K562 (cell line): Measurements from ENCODE around the gene UBE2D3. TPM values are rescaled to one million over a fixed set of nuclear protein-coding genes. Genes with fewer than 3 reads are reported as not detected.

Experiments used
- ASH1L ChIP-seq: fragments of 450-650 bp; IDR thresholded peaks from 2 replicates; pipeline ENCODE4 v1.6.1; 2018; ENCODE audit warnings: borderline replicate concordance, mild to moderate bottlenecking, low read depth; ENCODE audit not compliant: partially characterized antibody
- DLX4 ChIP-seq: fragments of 250-450 bp; sonication (Bioruptor Pico); IDR thresholded peaks from 2 replicates; pipeline ENCODE4 v1.6.1; 2021; ENCODE audit warnings: mild to moderate bottlenecking
- FOXP1 ChIP-seq: sonication (generic); formaldehyde crosslinking; IDR thresholded peaks from 2 replicates; pipeline ENCODE4 v1.8.0; 2022; ENCODE audit warnings: mild to moderate bottlenecking, missing genetic modification reagents
- HOXB6 ChIP-seq: fragments of 250-450 bp; sonication (Bioruptor Pico); IDR thresholded peaks from 2 replicates; pipeline ENCODE4 v1.5.1; 2022; ENCODE audit warnings: mild to moderate bottlenecking, borderline replicate concordance
- LEF1 ChIP-seq: fragments of 450-650 bp; IDR thresholded peaks from 2 replicates; pipeline ENCODE4 v1.6.1; 2016; ENCODE audit warnings: mild to moderate bottlenecking
- MGA ChIP-seq: fragments of 450-650 bp; IDR thresholded peaks from 2 replicates; pipeline ENCODE4 v1.6.1; 2016; ENCODE audit warnings: mild to moderate bottlenecking, moderate library complexity
- MIER1 ChIP-seq: fragments of 450-650 bp; IDR thresholded peaks from 2 replicates; pipeline ENCODE4 v1.6.1; 2016; ENCODE audit warnings: antibody characterized with exemption, mild to moderate bottlenecking, low read depth
- MTA3 ChIP-seq: fragments of 450-650 bp; formaldehyde crosslinking; IDR thresholded peaks from 2 replicates; pipeline ENCODE4 v1.6.1; 2017; ENCODE audit warnings: mild to moderate bottlenecking, borderline replicate concordance
- RBM15 ChIP-seq: fragments of 200-400 bp; formaldehyde crosslinking; IDR thresholded peaks from 2 replicates; pipeline ENCODE4 v1.6.1; 2018; ENCODE audit warnings: mild to moderate bottlenecking, low read length, moderate library complexity; ENCODE audit not compliant: insufficient read depth
- RFX1 ChIP-seq: fragments of 450-650 bp; IDR thresholded peaks from 2 replicates; pipeline ENCODE4 v1.6.1; 2016; ENCODE audit warnings: mild to moderate bottlenecking, moderate library complexity
- YY1 ChIP-seq, 3 experiments: IDR thresholded peaks; 2 replicates each; pipeline ENCODE4 v1.6.1; 2011; ENCODE audit warnings: low read length in 2 of 3, mild to moderate bottlenecking in 2 of 3, moderate library complexity in 2 of 3, borderline replicate concordance in 1 of 3, control low read depth in 1 of 3, low read depth in 1 of 3; ENCODE audit not compliant: insufficient read depth in 3 of 3, insufficient replicate concordance in 2 of 3, control insufficient read depth in 1 of 3, insufficient read length in 1 of 3; ENCODE audit errors: extremely low read depth in 1 of 3
- ZBTB5 ChIP-seq: fragments of 450-650 bp; IDR thresholded peaks from 2 replicates; pipeline ENCODE4 v1.6.1; 2017; ENCODE audit warnings: antibody characterized with exemption
- ZNF124 ChIP-seq: sonication (generic); formaldehyde crosslinking; IDR thresholded peaks from 2 replicates; pipeline ENCODE4 v1.8.1; 2022; ENCODE audit warnings: missing genetic modification reagents
- ZNF146 ChIP-seq: IDR thresholded peaks from one replicate; pipeline ENCODE4 v1.6.1; 2018; ENCODE audit warnings: missing compliant biosample characterization; ENCODE audit not compliant: unreplicated experiment
- polyA plus RNA-seq, 8 experiments: library from polyadenylated mRNA; depleted of rRNA in 4 of 8; stranded (reverse) in 5 of 8; unstranded in 3 of 8; fragments of >200 nt; fragmentation: Nextera tagmentation in 2 of 8; fragmentation: Illumina TruSeq in 1 of 8; extraction: Ambion mirVana in 2 of 8; extraction: Trizol in 1 of 8; gene quantifications; 2 replicates each; pipeline versions ENCODE4 v1.2.1 to v1.2.3, GENCODE V29; 2011 to 2014; ENCODE audit warnings: inconsistent platforms in 1 of 8, missing spikeins in 1 of 8
- total RNA-seq, 7 experiments: library from RNA; depleted of rRNA in 6 of 7; stranded (reverse); fragments of >200 nt in 6 of 7; fragmentation: Illumina TruSeq in 2 of 7; extraction: Trizol in 2 of 7; gene quantifications; 2 replicates each; pipeline versions ENCODE4 v1.2.1 to v1.2.3, GENCODE V29; 2011 to 2021; ENCODE audit warnings: low replicate concordance in 1 of 7

Gene UBE2D3
- total and polyA plus RNA-seq, 9 of the 15 experiments (the other 6 are each of a cell fraction or from before 2014, with no cell fraction given): 191 to 618 (median 292) TPM

GRCh38 chr4:102760645-102761295 is 66.6 kb downstream of the UBE2D3 start, which contains the start of gene MANBA (continued):
- TF ChIP-seq MGA: peak; percentile 77
- TF ChIP-seq ASH1L: no peak
- peak; percentile 80 for TF ChIP-seq FOXP1 (CRISPR knock-in tag)
- no peak for TF ChIP-seq RBM15
- peak; percentile 41; the same call in 1 of the 2 replicates for TF ChIP-seq MTA3
- no peak for TF ChIP-seq HOXB6 (CRISPR knock-in tag)
- no peak for TF ChIP-seq ZNF146 (CRISPR knock-in tag)
- TF ChIP-seq LEF1: no peak
- TF ChIP-seq YY1 (IDR thresholded peaks at IDR 0.05; ENCODE audit: borderline replicate concordance in 1 of 3, control insufficient read depth in 1 of 3, extremely low read depth in 1 of 3, insufficient read depth in 3 of 3, insufficient read length in 1 of 3, insufficient replicate concordance in 2 of 3, low read depth in 1 of 3, low read length in 2 of 3): peak in 2 of 3 experiments; percentile 13 to 15
- no peak for TF ChIP-seq ZBTB5
- no peak for TF ChIP-seq DLX4 (CRISPR knock-in tag)
- no peak for TF ChIP-seq RFX1
- no peak for TF ChIP-seq MIER1
- TF ChIP-seq ZNF124 (CRISPR knock-in tag): no peak
